CD1c-positive myeloid dendritic cell (primary cell): ENCODE data around the gene TMPO.
A peak's percentile ranks its signal among the peaks of the same experiment; 100 is the strongest.
"Not testable (repeated sequence)": the region's sequence is repeated elsewhere in the genome, so short reads cannot be mapped to it uniquely, and the experiment has no call there.

Experiments
- DNase-seq: peaks from one replicate; pipeline ENCODE4 v3.0.0-alpha.2; 2016; ENCODE audit errors: extremely low spot score

The TMPO gene

DNA sequence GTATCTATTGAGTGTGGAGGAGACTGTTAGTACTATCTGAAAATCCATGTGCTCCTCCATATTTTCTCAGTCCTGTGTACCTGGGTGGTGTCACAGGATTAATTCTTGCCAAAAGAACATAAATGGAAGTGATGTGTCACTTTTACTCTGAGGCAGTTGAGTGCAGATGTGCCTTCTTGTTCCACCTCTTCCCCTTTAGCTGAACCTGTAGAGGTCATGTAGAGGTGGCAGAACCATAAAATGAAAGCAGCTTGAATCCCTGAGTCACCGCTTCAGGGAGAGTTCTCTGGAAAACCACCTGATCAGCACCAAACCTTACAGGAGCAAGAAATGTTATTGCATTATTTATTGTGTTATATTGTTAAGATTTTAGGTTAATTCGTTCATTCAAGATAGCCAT is 63.4 kb downstream of the TMPO start:
- no peak for DNase-seq

DNA sequence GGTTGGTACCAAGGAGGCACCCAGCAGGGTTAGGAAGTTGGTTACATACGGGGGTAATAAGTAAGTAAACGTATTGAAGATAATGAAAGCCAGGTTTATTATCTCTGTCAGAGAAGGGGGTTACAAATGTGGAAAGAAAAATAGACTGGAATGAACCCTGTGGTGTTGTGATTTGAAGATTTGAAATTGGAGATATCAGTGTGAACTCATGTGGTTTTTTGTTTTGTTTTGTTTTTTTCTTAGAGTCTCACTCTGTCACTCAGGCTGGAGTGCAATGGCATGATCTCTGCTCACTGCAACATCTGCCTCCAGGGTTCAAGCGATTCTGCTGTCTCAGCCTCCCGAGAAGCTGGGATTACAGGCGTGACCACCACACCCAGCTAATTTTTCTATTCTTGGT is 64.0 kb downstream of the TMPO start:
- no peak for DNase-seq

DNA sequence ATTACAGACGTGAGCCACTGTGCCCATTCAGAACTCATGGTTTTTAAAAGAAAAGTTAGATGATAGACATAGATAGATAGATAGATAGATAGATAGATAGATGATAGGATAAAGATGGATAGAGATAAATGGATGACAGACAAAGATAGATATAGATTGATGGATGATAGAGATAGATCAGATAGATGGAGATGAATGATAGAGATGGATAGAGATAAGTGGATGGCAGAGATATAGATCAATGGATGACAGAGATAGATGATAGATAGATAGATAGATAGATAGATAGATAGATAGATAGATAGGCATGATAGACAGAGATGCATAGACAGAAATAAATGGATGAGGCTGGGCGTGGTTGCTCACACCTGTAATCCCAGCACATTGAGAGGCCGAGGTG is 64.4 kb downstream of the TMPO start:
- no peak for DNase-seq

DNA sequence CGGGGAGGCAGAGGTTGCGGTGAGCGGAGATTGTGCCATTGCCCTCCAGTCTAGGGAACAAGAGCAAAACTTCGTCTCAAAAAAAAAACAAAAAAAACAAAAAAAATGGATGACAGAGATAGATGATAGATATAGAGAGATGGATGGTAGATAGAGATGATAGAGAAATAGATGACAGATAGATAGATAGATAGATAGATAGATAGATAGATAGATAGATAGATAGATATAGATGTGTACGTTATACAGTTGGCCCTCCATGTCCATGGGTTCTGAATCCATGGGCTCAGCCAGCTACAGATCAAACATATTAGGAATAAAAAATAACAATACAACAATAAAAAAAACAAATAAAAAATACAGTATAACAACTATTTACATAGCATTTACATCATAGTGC is 65.3 kb downstream of the TMPO start:
- no peak for DNase-seq

DNA sequence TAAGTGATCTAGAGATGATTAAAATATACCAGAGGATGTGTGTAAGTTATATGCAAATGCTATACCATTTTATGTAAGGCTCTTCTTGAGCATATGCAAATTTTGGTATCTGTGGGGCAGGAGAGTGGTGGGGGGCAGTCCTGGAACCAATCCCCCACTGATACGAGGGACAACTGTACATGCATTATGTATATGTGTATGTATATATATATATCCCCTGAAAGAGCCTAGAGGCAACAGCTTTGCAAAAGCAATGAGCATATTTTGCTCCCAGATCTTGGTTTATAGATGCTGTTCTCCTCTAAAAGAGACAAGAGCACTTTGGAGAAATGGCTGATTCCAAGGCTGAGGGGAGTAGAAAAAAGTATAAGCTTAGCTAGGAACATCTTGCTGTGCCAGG is 65.7 kb downstream of the TMPO start:
- DNase-seq: no peak

DNA sequence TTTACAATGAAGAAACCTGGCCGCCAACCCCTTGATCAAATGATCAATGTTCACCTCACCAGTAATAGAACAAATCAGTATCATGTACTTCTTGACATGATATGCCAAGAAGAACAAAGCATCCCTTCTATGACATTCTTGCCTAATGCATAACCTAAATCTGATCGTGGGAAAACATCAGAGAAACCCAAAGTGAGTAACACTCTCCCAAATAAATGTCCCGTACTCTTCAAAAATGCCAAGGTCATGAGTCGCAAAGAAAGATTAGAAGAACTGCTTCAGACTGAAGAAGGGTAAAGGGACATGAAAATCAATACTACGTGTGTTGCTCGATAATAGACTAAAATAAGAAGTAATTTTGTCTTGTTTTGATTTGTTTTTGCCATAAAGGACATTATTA is 66.7 kb downstream of the TMPO start:
- DNase-seq: no peak

DNA sequence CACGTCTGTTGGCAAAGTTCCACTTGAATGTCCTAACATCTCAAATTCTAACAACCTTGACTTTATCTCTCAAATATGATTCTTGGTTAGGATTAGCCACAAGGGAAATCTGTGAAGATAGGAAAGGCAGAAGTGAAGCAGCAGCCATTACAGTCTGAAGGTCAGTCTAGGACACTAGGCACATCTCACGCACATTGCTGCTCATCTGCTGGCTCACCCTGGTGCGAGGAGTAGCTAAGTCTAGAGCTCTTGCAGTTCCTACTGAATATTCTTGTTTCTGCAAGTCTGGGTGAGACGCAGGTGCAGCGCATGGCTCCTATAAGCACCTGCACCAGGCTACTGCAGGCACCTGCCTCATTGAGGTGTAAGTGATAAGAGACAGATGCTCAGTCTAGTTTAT is 71.7 kb downstream of the TMPO start:
- no peak for DNase-seq

DNA sequence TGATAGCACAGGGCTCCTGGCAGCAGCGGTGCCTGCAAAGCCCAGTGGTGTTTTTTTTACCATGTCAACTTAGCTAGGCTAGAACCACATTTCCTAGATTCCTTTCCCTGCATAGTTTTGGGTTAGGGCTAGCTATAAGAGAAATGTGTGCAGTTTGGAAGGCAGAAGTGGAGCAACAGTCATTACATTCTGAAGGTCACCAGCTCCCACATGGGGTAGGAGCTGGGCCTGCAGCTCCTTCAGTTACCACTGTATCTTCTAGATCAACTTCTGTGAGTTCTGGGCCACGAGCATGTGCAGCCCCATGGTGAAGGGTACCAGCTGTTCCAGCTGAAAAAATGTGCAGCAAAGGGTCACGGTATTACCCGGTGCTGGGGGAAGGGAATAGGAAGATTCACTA is 75.8 kb downstream of the TMPO start:
- DNase-seq: no peak

DNA sequence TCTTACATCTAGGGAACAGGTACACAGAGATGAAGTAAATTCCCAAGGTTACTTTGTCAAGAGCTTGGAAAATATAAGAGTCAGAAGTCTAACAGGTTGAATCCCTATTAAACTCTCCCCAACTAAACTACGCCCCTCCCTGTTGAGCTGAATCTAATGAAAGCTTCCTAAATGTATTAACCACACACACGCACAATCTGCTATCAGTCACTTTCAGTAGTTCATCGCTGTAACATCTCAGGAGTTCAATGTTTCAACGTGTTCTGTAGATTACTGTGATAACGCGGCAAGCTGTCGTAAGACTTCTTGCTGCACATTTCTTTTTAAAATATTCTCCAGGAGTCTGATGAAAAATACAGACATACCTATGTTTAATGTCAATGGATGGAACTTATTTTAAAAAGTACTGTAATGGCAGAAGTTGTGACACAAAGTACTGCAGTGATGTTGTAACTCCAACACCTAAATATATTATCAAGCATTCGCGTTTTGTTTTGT is 77.5 kb downstream of the TMPO start:
- DNase-seq: no peak

DNA sequence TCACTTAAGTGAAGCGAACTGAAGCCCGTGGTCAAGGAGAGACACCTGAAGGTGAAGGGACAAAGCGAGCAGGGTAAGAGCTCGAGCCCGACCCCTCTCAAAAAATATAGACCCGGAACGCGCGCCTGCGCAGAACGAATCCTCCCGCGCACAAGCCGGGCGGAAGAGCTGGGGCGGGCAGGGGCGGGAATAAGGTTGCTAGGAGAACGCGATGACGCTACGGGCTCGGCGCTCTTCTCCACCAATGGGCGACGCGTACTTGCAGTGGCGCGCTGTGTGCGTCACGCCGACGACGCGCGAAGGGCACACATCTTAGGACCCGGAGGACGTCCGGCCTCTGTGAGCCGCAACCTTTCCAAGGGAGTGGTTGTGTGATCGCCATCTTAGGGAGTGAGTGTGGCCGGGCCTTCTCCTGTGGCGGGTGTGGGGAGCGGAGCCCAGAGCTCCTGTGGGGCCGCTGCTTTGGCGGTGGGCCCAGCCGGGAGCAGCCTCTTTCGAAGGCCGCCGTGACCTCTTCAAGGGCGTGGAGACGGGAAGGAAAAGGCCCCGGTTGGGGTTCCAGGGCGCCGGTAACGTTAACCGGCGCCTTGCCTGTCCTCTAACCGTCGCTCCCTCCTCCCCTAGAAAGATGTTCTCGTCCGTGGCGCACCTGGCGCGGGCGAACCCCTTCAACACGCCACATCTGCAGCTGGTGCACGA is 78.1 kb downstream of the TMPO start, which contains the start of gene SLC25A3:
Gene SLC25A3 (plus strand): TSS at position 336 of the 699 bp plus-strand sequence. CDS start 293 bp downstream, at position 629.
- peak; percentile 99 for DNase-seq

DNA sequence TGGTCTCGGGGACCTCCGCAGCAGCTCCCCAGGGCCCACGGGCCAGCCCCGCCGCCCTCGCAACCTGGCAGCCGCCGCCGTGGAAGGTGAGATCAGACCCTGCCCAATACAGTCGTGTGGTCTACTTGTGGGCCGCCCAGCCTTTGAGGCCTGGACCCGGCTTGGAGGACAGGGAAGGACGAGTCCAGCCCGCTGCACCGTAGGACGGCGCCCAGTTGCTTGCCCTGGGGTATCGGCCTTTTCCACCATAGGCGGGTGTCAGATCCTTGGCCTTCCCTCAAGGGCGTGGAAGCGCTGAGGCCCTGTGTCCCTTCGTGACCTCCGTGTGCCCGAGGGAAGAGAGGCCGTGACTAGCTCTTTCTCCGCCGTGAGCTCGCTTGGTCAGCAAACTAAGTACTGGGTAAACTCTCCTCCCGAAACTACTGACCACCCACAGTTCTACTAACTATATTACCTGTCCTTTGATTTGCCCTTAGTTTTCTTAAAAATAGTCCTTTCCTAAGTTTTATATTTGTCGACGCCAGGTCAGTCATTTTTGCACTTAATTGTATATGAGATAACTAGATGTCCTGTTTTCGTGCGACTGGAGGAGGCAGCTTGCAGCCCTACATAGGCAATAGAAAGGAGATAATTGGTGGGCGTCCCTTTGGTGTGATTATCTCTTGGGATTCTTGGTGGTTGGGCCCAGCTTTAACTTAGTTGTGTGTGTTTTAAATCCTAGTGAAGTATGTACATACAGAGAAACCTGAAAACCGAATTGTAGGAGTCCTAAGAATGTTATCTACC is 78.9 kb downstream of the TMPO start:
- DNase-seq: peak; percentile 57

DNA sequence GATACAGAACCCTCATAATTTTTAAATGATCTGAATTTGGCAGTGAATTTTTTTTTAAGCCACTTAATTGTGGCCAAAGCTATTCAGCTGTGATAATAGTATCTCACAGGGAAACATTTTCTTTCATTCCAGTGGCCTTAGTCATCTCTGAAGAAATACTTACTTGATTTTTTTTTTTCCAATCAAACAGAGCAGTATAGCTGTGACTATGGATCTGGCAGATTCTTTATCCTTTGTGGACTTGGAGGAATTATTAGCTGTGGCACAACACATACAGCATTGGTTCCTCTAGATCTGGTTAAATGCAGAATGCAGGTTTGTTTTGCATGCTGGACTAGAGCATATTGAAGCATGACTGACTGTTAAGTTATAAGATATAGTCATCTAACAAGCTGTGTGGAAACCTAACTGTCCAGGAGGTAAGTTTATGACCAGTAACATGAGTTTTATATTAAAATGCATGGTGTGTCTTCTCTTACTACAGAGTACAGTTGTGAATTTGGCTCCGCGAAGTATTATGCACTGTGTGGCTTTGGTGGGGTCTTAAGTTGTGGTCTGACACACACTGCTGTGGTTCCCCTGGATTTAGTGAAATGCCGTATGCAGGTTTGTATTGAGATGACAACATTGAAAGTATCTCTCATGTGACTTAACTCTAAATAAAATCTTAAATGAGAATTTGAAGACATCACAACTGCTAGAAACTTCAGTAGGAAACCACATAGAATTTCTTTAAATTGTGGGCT is 80.0 kb downstream of the TMPO start:
- no peak for DNase-seq

DNA sequence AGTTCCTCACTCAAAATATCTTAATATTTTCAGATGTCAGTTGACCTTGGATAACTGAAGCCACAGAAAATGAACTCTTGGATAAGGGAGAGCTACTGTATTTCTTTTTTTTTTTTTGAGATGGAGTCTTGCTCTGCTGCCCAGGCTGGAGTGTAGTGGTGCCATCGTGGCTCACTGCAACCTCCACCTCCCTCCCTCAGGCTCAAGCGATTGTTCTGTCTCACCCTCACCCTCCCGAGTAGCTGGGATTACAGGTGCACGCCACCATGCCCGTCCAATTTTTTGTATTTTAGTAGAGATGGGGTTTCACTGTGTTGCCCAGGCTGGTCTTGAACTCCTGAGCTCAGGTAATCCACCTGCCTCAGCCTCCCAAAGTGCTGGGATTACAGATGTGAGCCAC is 81.9 kb downstream of the TMPO start:
- not testable (repeated sequence) for DNase-seq
